GM19023 (cell line): Measurements from ENCODE around the gene TRAP1.

Source experiments
- ATAC-seq: cut with Tn5 transposase; IDR thresholded peaks from one replicate; pipeline ENCODE4 v1.9.1; 2021; ENCODE audit warnings: mild to moderate bottlenecking, moderate library complexity; ENCODE audit not compliant: unreplicated experiment

Gene TRAP1

GRCh38 chr16:3652373-3653195 is 64.7 kb downstream of the TRAP1 start:
- no peak for ATAC-seq

GRCh38 chr16:3651461-3652372 is 65.6 kb downstream of the TRAP1 start:
- ATAC-seq, result no peak

GRCh38 chr16:3650631-3651265 is 66.6 kb downstream of the TRAP1 start:
- ATAC-seq, result no peak

- no peak for ATAC-seq
Observed at GRCh38 chr16:3646348-3646920, 70.9 kb downstream of the TRAP1 start.

GRCh38 chr16:3645504-3646347 is 71.6 kb downstream of the TRAP1 start:
- no peak for ATAC-seq

- ATAC-seq, result no peak
Observed at GRCh38 chr16:3645108-3645503, 72.2 kb downstream of the TRAP1 start.

- ATAC-seq, result no peak
Observed at GRCh38 chr16:3643095-3643730, 74.1 kb downstream of the TRAP1 start.

GRCh38 chr16:3642397-3643094 is 74.8 kb downstream of the TRAP1 start:
- ATAC-seq, result no peak

GRCh38 chr16:3641801-3642396 is 75.4 kb downstream of the TRAP1 start:
- no peak for ATAC-seq

- no peak for ATAC-seq
Observed at GRCh38 chr16:3640632-3641501, 76.5 kb downstream of the TRAP1 start.

GRCh38 chr16:3640207-3640606 is 77.1 kb downstream of the TRAP1 start:
- no peak for ATAC-seq

GRCh38 chr16:3638916-3639644 is 78.2 kb downstream of the TRAP1 start:
- ATAC-seq, result no peak

- no peak for ATAC-seq
Observed at GRCh38 chr16:3637371-3637923, 79.9 kb downstream of the TRAP1 start.

GRCh38 chr16:3625911-3626732 is 91.2 kb downstream of the TRAP1 start:
- no peak for ATAC-seq

GRCh38 chr16:3625331-3625730 is 92.0 kb downstream of the TRAP1 start:
- ATAC-seq, result no peak

- ATAC-seq, result no peak
Observed at GRCh38 chr16:3623642-3624041, 93.7 kb downstream of the TRAP1 start.
